Stimulated activated CD8-positive, alpha-beta memory T cell treated with anti-CD3 and anti-CD28 coated beads, Interleukin-7, amount 100 ng/mL, for 48 hours (primary cell): ENCODE measurements around the gene MIA2.
"Not testable (repeated sequence)": the region's sequence is repeated elsewhere in the genome, so short reads cannot be mapped to it uniquely, and the experiment has no call there.

ENCODE experiments used
- DNase-seq, 2 donors: peaks; one replicate each; pipeline ENCODE4 v3.0.0-alpha.2; 2020; ENCODE audit warnings: low read depth in 1 of 2; ENCODE audit errors: extremely low read depth in 1 of 2

MIA2 gene

GRCh38 chr14:39233680-39234326, at the start of gene MIA2:
MIA2 (plus strand) TSS chr14:39233915; CDS start chr14:39234115, 200 bp downstream.
- no peak for DNase-seq

GRCh38 chr14:39184628-39185255, 49.0 kb upstream of the MIA2 start:
- DNase-seq: no peak

- DNase-seq: no peak
Measured at GRCh38 chr14:39185256-39186049, 48.3 kb upstream of the MIA2 start.

- no peak for DNase-seq
Measured at GRCh38 chr14:39186941-39187525, 46.7 kb upstream of the MIA2 start.

GRCh38 chr14:39203659-39204606, 29.8 kb upstream of the MIA2 start:
- DNase-seq: no peak

- DNase-seq: not testable (repeated sequence)
Measured at GRCh38 chr14:39207430-39207829, 26.3 kb upstream of the MIA2 start.

GRCh38 chr14:39211109-39211741, 22.5 kb upstream of the MIA2 start:
- DNase-seq: no peak

- DNase-seq: no peak
Measured at GRCh38 chr14:39212034-39212433, 21.7 kb upstream of the MIA2 start.

GRCh38 chr14:39212693-39213092, 21.0 kb upstream of the MIA2 start:
- DNase-seq: no peak

GRCh38 chr14:39217214-39217879, 16.4 kb upstream of the MIA2 start:
- DNase-seq: no peak

- DNase-seq: no peak
Measured at GRCh38 chr14:39218171-39218769, 15.4 kb upstream of the MIA2 start.

GRCh38 chr14:39219075-39219499, 14.6 kb upstream of the MIA2 start:
- no peak for DNase-seq

GRCh38 chr14:39220473-39220872, 13.2 kb upstream of the MIA2 start:
- DNase-seq: not testable (repeated sequence)

GRCh38 chr14:39228044-39228443, 5.7 kb upstream of the MIA2 start:
- DNase-seq: no peak

- DNase-seq: peak in 1 of 2 donors; percentile 34
Measured at GRCh38 chr14:39228509-39229221, 5.0 kb upstream of the MIA2 start.

- DNase-seq: peak; percentile 32 to 64
Measured at GRCh38 chr14:39229222-39229543, 4.5 kb upstream of the MIA2 start.

- no peak for DNase-seq
Measured at GRCh38 chr14:39229601-39230110, 4.1 kb upstream of the MIA2 start.

- DNase-seq: peak in 1 of 2 donors; percentile 12
Measured at GRCh38 chr14:39230416-39231035, 3.2 kb upstream of the MIA2 start.
